ENCODE results near the gene STK31.
"Not testable (repeated sequence)": the region's sequence is repeated elsewhere in the genome, so short reads cannot be mapped to it uniquely, and the experiment has no call there.

STK31 gene

GRCh38 chr7:23808421-23808820 is 98.4 kb downstream of the STK31 start:
- no peak for TF ChIP-seq CTCF (IDR thresholded peaks at IDR 0.05; ENCODE audit: extremely low read depth, missing control alignments)
- no peak for DNase-seq (ENCODE audit: low spot score)

- TF ChIP-seq CTCF (IDR thresholded peaks at IDR 0.05; ENCODE audit: extremely low read depth, missing control alignments), result no peak
Measured at GRCh38 chr7:23810099-23810498, 100.1 kb downstream of the STK31 start.

GRCh38 chr7:23811540-23811939 is 101.5 kb downstream of the STK31 start:
- DNase-seq (ENCODE audit: low spot score), result no peak
- TF ChIP-seq CTCF (IDR thresholded peaks at IDR 0.05; ENCODE audit: extremely low read depth, missing control alignments), result no peak

More at GRCh38 chr7:23810099-23810498, 100.1 kb downstream of the STK31 start:
- DNase-seq (ENCODE audit: low spot score), result no peak

GRCh38 chr7:23828125-23828524 is 118.1 kb downstream of the STK31 start:
- DNase-seq (ENCODE audit: low spot score), result not testable (repeated sequence)

DNA sequence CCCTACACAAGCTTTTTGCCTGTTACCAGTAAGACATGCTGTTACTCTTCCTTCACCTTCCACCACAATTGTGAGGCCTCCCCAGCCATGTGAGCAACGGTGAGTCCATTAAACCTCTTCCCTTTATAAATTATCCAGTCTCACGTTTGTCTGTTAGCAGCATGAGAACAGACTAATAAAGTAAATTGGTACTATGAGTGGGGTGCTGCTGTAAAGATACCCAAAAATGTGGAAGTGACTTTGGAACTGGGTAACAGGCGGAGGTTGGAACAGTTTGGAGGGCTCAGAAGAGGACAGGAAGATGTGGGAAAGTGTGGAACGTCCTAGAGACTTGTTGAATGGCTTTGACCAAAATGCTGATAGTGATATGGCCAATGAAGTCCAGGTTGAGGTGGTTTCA is 122.7 kb downstream of the STK31 start:
- DNase-seq (ENCODE audit: low spot score), result not testable (repeated sequence)

DNA sequence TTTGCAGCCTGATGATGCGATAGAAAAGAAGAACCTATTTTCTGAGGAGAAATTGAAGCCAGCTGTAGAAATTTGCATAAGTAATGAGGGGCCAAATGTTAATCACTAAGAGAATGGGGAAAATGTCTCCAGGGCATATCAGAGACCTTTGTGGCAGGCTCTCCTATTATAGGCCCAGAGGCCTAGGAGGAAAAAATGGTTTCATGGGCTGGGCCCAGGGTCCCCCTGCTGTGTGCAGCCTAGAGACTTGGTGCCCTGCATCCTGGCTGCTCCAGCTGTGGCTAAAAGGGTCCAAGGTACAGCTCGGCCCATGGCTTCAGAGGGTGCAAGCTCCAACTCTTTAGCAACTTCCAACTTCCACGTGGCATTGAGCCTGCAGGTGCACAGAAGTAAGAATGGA is 123.4 kb downstream of the STK31 start:
- DNase-seq (ENCODE audit: low spot score), result no peak
- no peak for TF ChIP-seq CTCF (IDR thresholded peaks at IDR 0.05; ENCODE audit: extremely low read depth, missing control alignments)

GRCh38 chr7:23844837-23845236 is 134.8 kb downstream of the STK31 start:
- not testable (repeated sequence) for DNase-seq (ENCODE audit: low spot score)

DNA sequence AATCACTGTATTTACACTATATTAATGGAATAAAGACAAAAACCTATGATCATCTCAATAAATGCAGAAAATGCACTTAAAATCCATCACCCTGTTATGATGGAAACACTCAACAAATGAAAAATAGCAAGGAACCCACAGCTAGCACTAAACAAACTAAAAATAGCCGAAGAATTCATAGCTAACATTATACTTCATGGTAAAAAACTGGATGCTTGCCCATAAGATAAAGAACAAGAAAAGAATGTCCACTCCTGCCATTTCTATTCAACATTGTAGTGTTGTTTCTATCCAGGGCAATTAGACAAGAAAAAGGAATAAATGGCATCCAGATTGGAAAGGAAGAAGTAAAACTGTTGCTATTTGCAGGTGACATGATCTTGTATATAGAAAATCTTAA is 142.1 kb downstream of the STK31 start:
- TF ChIP-seq CTCF (IDR thresholded peaks at IDR 0.05; ENCODE audit: extremely low read depth, missing control alignments), result no peak
- no peak for DNase-seq (ENCODE audit: low spot score)

DNA sequence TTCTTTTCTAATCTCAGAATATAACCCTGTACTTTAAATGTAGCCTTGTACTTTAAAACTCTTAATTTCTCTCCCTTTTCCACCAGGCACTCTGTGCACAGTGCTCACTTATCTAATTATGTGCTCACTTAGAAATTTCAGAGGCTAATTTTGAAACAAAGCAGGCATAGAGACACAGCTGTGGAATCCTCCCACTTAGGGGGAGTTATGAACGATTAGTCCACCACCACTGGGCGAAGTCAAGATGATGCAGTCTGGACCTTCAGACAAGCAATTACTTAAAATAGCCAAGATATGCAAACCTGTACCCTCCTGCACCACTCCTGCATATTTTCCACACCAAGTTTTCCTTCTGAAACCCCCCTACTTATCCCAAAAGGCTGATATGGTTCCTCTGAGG is 143.0 kb downstream of the STK31 start:
- DNase-seq (ENCODE audit: low spot score), result no peak
- no peak for TF ChIP-seq CTCF (IDR thresholded peaks at IDR 0.05; ENCODE audit: extremely low read depth, missing control alignments)

All from GM20000 (cell line).